GM23248 (cell line): Measurements from ENCODE around the gene KCNA2.

ENCODE experiments used
- EZH2 ChIP-seq: fragments of 200-600 bp; sonication (generic); IDR thresholded peaks from 2 replicates; pipeline ENCODE4 v1.6.1; 2018; ENCODE audit warnings: antibody characterized with exemption, mild to moderate bottlenecking; ENCODE audit not compliant: insufficient read depth, poor library complexity, severe bottlenecking
- EZH2phosphoT487 ChIP-seq: fragments of 200-600 bp; sonication (generic); IDR thresholded peaks from 2 replicates; pipeline ENCODE4 v1.6.1; 2018; ENCODE audit warnings: antibody characterized with exemption, moderate library complexity, mild to moderate bottlenecking, low read depth; ENCODE audit not compliant: insufficient read depth

- no peak for TF ChIP-seq EZH2
- no peak for TF ChIP-seq EZH2phosphoT487
These were observed 35.9 kb downstream of the KCNA2 start for GRCh38 chr1:110570307-110570706.
